Brain microvascular endothelial cell (primary cell): ENCODE results near the gene HIC1.
A peak's percentile ranks its signal among the peaks of the same experiment; 100 is the strongest.

ENCODE experiments used
- DNase-seq: peaks from one replicate; pipeline ENCODE4 v3.0.0-alpha.2; 2020
- H3K27ac ChIP-seq: fragments of 250-450 bp; sonication (Bioruptor Pico); 2 replicates; pipeline ENCODE4 v1.5.1; 2020; ENCODE audit warnings: mild to moderate bottlenecking, moderate library complexity
- H3K27me3 ChIP-seq: fragments of 250-450 bp; sonication (Bioruptor Pico); replicated peaks from 2 replicates; pipeline ENCODE4 v1.5.1; 2020; ENCODE audit warnings: mild to moderate bottlenecking
- H3K36me3 ChIP-seq: fragments of 250-450 bp; sonication (Bioruptor Pico); replicated peaks from 2 replicates; pipeline ENCODE4 v1.5.1; 2020; ENCODE audit warnings: mild to moderate bottlenecking
- H3K4me3 ChIP-seq: 2 replicates; pipeline ENCODE4 v1.5.1; 2011; ENCODE audit warnings: low read depth, mild to moderate bottlenecking, control low read depth, low read length, moderate library complexity
- CTCF ChIP-seq: IDR thresholded peaks from 2 replicates; pipeline ENCODE4 v1.5.1; 2011; ENCODE audit warnings: low read depth, mild to moderate bottlenecking, moderate library complexity, low read length, control low read depth, inconsistent platforms; ENCODE audit errors: missing control alignments
- in situ Hi-C: cut with HindIII; loops from 2 replicates; pipeline ENCODE4 v1.10.0; 2017; ENCODE audit warnings: low sequenced_read_pairs, low pct_ligation_motif_present

Gene HIC1

GRCh38 chr17:2067048-2067561 lies 12.2 kb downstream of the HIC1 start:
- TF ChIP-seq CTCF: no peak
- no peak overlapping the region for H3K4me3 ChIP-seq
- H3K36me3 ChIP-seq: peaks cover 42% of the 10 kb centered on the region
- peak overlapping the region; percentile 89 for H3K27ac ChIP-seq
- no peak for DNase-seq
- in situ Hi-C loops: no loop called here
- H3K27me3 ChIP-seq: no peaks in the 10 kb centered on the region

GRCh38 chr17:2067608-2068024 lies 12.7 kb downstream of the HIC1 start:
- no peak for DNase-seq
- Histone ChIP-seq H3K4me3 (no peak overlapping the region), H3K27me3 (no peaks in the 10 kb centered on the region), H3K27ac (peak overlapping the region; percentile 89), H3K36me3 (peaks cover 42% of the 10 kb centered on the region)
- in situ Hi-C loops: no loop called here
- TF ChIP-seq CTCF: no peak

GRCh38 chr17:2068031-2068518 lies 13.2 kb downstream of the HIC1 start:
- peak; percentile 77 for DNase-seq
- H3K36me3 ChIP-seq: peaks cover 40% of the 10 kb centered on the region
- H3K27me3 ChIP-seq: no peaks in the 10 kb centered on the region

GRCh38 chr17:2068519-2069051 lies 13.7 kb downstream of the HIC1 start:
- TF ChIP-seq CTCF: no peak
- Histone ChIP-seq H3K27ac (peak overlapping the region; percentile 89), H3K4me3 (no peak overlapping the region), H3K36me3 (peaks cover 35% of the 10 kb centered on the region), H3K27me3 (no peaks in the 10 kb centered on the region)
- DNase-seq: no peak
- in situ Hi-C loops: no loop called here

More at GRCh38 chr17:2068031-2068518, 13.2 kb downstream of the HIC1 start:
- peak overlapping the region; percentile 89 for H3K27ac ChIP-seq
- in situ Hi-C loops: no loop called here
- H3K4me3 ChIP-seq: no peak overlapping the region
- TF ChIP-seq CTCF: peak; percentile 55

- DNase-seq: no peak
- no peak for TF ChIP-seq CTCF
- in situ Hi-C loops: no loop called here
- Histone ChIP-seq H3K4me3 (no peak overlapping the region), H3K27ac (peak overlapping the region; percentile 87), H3K27me3 (no peaks in the 10 kb centered on the region), H3K36me3 (peaks cover 20% of the 10 kb centered on the region)
Observed at GRCh38 chr17:2070241-2071023, 15.5 kb downstream of the HIC1 start.
